Fibroblast of upper back skin (primary cell): Measurements from ENCODE around the gene AFF1.
"Not testable (repeated sequence)": the region's sequence is repeated elsewhere in the genome, so short reads cannot be mapped to it uniquely, and the experiment has no call there.

Experiments
- DNase-seq: peaks from one replicate; pipeline ENCODE4 v3.0.0-alpha.2; 2013

Gene AFF1

GRCh38 chr4:87121341-87122065, 186.7 kb downstream of the AFF1 start:
- peak; percentile 27 for DNase-seq

- no peak for DNase-seq
Observed at GRCh38 chr4:87122252-87122651, 187.4 kb downstream of the AFF1 start.

GRCh38 chr4:87126056-87126455, 191.2 kb downstream of the AFF1 start:
- no peak for DNase-seq

GRCh38 chr4:87128006-87128705, 193.3 kb downstream of the AFF1 start:
- DNase-seq, result no peak

GRCh38 chr4:87129681-87130080, 194.9 kb downstream of the AFF1 start:
- DNase-seq, result no peak

GRCh38 chr4:87130985-87131703, 196.3 kb downstream of the AFF1 start:
- DNase-seq, result no peak

GRCh38 chr4:87132035-87132434, 197.2 kb downstream of the AFF1 start:
- DNase-seq, result no peak

GRCh38 chr4:87133183-87133582, 198.4 kb downstream of the AFF1 start:
- no peak for DNase-seq

GRCh38 chr4:87134122-87134521, 199.3 kb downstream of the AFF1 start:
- DNase-seq, result no peak

- no peak for DNase-seq
Observed at GRCh38 chr4:87141428-87141827, 206.6 kb downstream of the AFF1 start.

GRCh38 chr4:87144356-87144755, 209.5 kb downstream of the AFF1 start:
- DNase-seq, result no peak

- DNase-seq, result not testable (repeated sequence)
Observed at GRCh38 chr4:87145934-87146333, 211.1 kb downstream of the AFF1 start.

GRCh38 chr4:87147116-87147515, 212.3 kb downstream of the AFF1 start:
- no peak for DNase-seq

- peak; percentile 78 for DNase-seq
Observed at GRCh38 chr4:87150498-87151261, 215.9 kb downstream of the AFF1 start.

- no peak for DNase-seq
Observed at GRCh38 chr4:87151730-87152129, 216.9 kb downstream of the AFF1 start.

- DNase-seq, result no peak
Observed at GRCh38 chr4:87152310-87153041, 217.7 kb downstream of the AFF1 start.

GRCh38 chr4:87153078-87153870, 218.5 kb downstream of the AFF1 start:
- DNase-seq, result no peak

GRCh38 chr4:87165892-87166291, 231.1 kb downstream of the AFF1 start:
- DNase-seq, result no peak

- DNase-seq, result no peak
Observed at GRCh38 chr4:87166296-87166854, 231.6 kb downstream of the AFF1 start.

- no peak for DNase-seq
Observed at GRCh38 chr4:87171944-87172343, 237.1 kb downstream of the AFF1 start.

- DNase-seq, result no peak
Observed at GRCh38 chr4:87174672-87175071, 239.9 kb downstream of the AFF1 start.
